Mucosa of stomach (tissue), 1 donor: ENCODE measurements around the gene MTX1.
A peak's percentile ranks its signal among the peaks of the same experiment; 100 is the strongest.
"Not testable (repeated sequence)": the region's sequence is repeated elsewhere in the genome, so short reads cannot be mapped to it uniquely, and the experiment has no call there.

Experiments
- H3K27me3 ChIP-seq: one replicate; pipeline ENCODE4 v1.7.0; 2013; ENCODE audit warnings: mild to moderate bottlenecking, low read length; ENCODE audit not compliant: control insufficient read depth, insufficient read depth
- H3K36me3 ChIP-seq: one replicate; pipeline ENCODE4 v1.7.0; 2013; ENCODE audit warnings: low read length; ENCODE audit not compliant: control insufficient read depth, insufficient read depth
- H3K4me1 ChIP-seq: one replicate; pipeline ENCODE4 v1.7.0; 2013; ENCODE audit warnings: mild to moderate bottlenecking, low read length; ENCODE audit not compliant: control insufficient read depth, insufficient read depth
- H3K4me3 ChIP-seq: one replicate; pipeline ENCODE4 v1.7.0; 2013; ENCODE audit warnings: low read length
- H3K9ac ChIP-seq: one replicate; pipeline ENCODE4 v1.7.0; 2013; ENCODE audit warnings: mild to moderate bottlenecking, low read length, moderate library complexity
- H3K9me3 ChIP-seq: one replicate; pipeline ENCODE4 v1.7.0; 2013; ENCODE audit warnings: mild to moderate bottlenecking, low read length, moderate library complexity; ENCODE audit not compliant: control insufficient read depth
- donor health status: Pancreatic carcinoma.

The MTX1 gene, protein sequence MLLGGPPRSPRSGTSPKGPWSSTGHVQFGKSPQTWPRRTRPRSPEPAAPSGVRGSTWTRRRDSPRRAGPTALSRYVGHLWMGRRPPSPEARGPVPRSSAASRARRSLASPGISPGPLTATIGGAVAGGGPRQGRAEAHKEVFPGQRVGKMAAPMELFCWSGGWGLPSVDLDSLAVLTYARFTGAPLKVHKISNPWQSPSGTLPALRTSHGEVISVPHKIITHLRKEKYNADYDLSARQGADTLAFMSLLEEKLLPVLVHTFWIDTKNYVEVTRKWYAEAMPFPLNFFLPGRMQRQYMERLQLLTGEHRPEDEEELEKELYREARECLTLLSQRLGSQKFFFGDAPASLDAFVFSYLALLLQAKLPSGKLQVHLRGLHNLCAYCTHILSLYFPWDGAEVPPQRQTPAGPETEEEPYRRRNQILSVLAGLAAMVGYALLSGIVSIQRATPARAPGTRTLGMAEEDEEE

DNA sequence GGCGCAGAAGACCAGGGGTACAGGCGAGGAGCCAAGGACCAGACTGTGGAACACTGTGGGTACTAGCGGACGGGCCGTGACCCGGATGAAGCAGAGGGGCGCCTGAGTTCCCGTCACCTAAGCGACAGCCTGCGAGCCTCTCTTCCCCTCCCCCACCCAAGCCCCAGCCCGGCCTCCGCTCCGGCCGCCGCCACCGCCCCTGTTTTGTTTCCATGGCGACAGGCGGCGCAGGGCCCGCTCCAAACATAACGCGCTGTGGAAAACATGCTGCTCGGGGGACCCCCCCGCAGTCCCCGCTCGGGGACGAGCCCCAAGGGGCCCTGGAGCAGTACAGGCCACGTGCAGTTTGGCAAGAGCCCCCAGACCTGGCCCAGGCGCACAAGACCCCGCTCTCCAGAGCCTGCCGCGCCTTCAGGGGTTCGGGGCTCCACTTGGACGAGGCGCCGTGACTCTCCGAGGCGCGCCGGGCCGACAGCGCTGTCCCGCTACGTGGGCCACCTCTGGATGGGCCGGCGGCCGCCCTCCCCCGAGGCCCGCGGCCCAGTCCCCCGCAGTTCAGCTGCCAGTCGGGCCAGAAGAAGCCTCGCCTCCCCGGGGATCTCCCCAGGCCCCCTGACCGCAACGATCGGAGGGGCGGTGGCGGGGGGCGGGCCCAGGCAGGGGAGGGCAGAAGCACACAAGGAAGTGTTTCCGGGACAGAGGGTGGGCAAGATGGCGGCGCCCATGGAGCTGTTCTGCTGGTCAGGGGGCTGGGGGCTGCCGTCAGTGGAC lies at the start of gene MTX1:
Gene MTX1 (plus strand): TSS at position 155 of the 771 bp plus-strand sequence. CDS start 110 bp downstream, at position 265.
- Histone ChIP-seq H3K27me3 (no peaks in the 10 kb centered on the region), H3K9me3 (no peaks in the 10 kb centered on the region), H3K4me3 (peak within 1 kb of the TSS; percentile 94), H3K4me1 (peaks cover 27% of the 10 kb centered on the region), H3K9ac (peak within 1 kb of the TSS; percentile 87), H3K36me3 (no peaks in the 10 kb centered on the region)

DNA sequence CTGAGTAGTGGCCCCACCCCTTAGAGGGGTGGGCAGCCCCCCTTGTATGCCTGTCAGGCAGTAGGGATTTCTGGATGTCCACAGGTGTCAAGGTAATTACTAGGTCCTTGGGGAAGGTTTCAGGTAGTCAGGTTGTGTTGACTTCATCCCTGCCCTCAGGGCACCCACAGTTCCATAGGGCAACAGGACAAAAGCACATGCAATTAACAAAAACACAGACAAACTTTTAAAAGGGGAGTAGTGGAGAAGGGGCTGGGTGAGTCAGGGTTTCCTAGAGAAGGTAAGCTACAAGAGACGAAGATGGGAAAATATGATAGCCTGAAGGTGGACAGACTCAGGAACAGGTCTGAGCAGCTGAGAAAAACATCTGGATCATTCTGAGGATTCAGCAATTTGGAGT lies 49.5 kb upstream of the MTX1 start:
- Histone ChIP-seq H3K9me3 (no peaks in the 10 kb centered on the region), H3K27me3 (no peaks in the 10 kb centered on the region), H3K4me3 (no peak overlapping the region), H3K4me1 (no peaks in the 10 kb centered on the region), H3K36me3 (no peaks in the 10 kb centered on the region), H3K9ac (no peak overlapping the region)

DNA sequence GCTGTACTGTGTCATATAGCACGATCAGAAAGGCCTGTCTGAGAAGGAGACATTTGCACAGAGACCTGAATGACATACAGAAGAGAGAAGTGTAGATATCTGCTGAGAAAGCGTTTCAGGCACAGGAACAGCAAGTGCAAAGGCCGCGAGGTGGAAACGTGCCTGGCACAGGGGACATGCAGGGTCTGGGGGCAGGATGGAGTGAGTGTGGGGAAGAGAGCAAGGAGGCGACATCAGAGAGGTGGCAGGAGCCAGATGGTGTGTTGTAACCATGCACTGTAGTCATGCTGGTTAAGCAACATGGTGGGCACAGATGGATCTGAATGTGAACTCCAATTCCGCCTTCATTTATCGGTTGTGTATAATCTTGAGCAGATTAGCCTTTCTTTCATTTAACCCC lies 48.4 kb upstream of the MTX1 start:
- H3K4me1 ChIP-seq: no peaks in the 10 kb centered on the region
- no peak overlapping the region for H3K9ac ChIP-seq
- H3K36me3 ChIP-seq: no peaks in the 10 kb centered on the region
- H3K27me3 ChIP-seq: no peaks in the 10 kb centered on the region
- no peak overlapping the region for H3K4me3 ChIP-seq
- H3K9me3 ChIP-seq: no peaks in the 10 kb centered on the region

DNA sequence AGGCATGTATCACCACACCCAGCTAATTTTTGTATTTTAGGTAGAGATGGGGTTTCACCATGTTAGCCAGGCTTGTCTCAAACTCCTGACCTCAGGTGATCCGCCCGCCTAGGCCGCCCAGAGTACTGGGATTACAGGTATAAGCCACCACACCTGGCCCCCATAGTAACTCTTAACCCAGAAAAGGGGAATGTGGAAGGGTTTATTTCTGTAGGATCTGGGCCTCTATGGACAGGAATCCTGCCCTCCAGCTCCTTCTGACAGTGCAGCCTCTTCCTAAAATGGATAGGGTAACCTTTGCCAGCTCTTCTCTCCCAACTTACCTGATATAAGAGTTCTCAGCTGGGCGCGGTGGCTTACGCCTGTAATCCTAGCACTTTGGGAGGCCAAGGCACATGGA lies 45.9 kb upstream of the MTX1 start:
- not testable (repeated sequence) for H3K27me3 ChIP-seq, H3K9ac ChIP-seq, H3K4me3 ChIP-seq, H3K36me3 ChIP-seq, H3K4me1 ChIP-seq, H3K9me3 ChIP-seq

DNA sequence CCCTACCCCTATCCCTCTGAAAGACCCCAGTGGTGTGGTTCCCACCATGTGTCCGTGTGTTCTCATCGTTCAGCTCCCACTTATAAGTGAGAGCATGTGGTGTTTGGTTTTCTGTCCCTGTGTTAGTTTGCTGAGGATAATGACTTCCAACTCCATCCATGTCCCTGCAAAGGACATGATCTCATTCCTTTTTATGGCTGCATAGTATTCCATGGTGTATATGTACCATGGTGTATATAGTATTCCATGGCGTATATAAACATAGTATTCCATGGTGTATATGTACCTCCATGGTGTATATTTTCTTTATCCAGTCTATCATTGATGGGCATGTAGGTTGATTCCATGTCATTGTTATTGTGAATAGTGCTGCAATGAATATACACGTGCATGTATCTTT lies 44.7 kb upstream of the MTX1 start:
- not testable (repeated sequence) for H3K27me3 ChIP-seq, H3K4me3 ChIP-seq, H3K9me3 ChIP-seq, H3K36me3 ChIP-seq, H3K4me1 ChIP-seq, H3K9ac ChIP-seq

DNA sequence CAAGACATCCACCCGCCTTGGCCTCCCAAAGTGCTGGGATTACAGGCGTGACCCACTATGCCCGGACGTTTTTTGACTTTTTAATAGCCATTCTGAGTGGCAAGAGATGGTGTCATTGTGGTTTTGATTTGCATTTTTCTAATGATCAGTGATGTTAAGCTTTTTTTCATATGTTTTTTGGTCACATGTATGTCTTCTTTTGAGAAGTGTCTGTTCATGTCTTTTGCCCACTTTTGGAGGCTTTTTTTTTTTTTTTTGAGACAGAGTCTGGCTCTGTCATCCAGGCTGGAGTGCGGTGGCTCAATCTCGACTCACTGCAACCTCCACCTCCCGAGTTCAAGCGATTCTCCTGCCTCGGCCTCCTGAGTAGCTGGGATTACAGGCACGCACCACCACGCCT lies 43.9 kb upstream of the MTX1 start:
- not testable (repeated sequence) for H3K4me1 ChIP-seq, H3K4me3 ChIP-seq, H3K9ac ChIP-seq, H3K36me3 ChIP-seq, H3K27me3 ChIP-seq, H3K9me3 ChIP-seq

DNA sequence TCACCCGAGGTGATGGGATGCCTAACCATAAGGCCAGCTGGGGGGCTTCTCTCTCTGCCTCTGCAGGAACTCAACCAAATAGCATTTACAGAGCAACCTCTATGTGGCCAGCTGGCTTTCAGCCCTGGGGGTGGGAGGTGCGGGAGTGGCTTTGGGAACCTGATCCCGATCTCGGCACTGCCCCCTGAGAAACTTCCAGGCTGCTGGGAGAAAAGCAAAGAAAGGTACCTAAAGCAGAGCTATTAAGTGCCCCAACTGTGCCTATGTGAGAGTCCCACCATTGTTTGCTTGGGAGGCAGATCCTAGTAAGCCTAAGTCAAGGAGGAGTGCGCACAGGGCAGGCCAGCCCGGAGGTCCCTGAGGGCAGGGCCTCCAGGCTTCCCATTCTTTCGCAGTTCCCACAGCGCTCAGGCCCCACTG lies 42.4 kb upstream of the MTX1 start:
- Histone ChIP-seq H3K4me3 (no peak overlapping the region), H3K36me3 (no peaks in the 10 kb centered on the region), H3K4me1 (peaks cover 8% of the 10 kb centered on the region), H3K9me3 (no peaks in the 10 kb centered on the region), H3K27me3 (no peaks in the 10 kb centered on the region), H3K9ac (no peak overlapping the region)

DNA sequence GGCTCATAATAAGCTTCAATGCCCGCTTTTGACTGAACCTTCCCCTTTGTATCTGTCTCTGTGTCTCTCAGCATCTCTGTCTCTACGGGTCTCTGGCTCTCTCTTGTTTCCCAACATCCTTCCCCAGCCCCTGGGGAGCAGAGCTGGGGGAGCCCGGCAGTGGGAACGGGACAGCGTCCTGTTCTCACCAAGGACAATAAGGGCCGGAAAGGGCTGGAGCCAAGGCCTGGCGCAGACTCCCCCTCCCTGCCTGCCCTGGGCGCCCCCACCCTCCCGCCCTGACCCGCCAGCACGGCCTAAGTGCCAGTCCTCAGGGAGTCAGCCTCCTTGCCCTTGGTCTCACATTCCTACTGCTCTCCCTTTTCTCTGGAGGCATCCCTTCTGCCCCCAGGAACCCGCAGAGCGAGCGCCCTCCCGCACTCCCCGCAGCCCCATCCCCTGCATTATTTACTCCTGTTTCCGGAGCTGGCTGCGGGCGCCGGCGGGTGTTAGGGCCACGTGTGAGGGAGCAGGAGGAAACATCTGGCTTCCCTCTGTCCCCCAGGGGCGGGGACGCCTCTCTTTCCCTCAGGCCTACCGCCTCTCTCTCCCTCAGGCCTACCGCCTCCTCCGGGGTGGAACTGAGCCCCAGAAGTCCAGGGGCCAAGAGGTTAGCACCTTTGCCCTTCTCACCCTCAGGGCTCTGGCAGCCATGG lies 41.9 kb upstream of the MTX1 start:
- no peaks in the 10 kb centered on the region for H3K27me3 ChIP-seq
- H3K9ac ChIP-seq: no peak overlapping the region
- H3K36me3 ChIP-seq: no peaks in the 10 kb centered on the region
- H3K9me3 ChIP-seq: no peaks in the 10 kb centered on the region
- H3K4me1 ChIP-seq: peaks cover 8% of the 10 kb centered on the region
- no peak overlapping the region for H3K4me3 ChIP-seq

DNA sequence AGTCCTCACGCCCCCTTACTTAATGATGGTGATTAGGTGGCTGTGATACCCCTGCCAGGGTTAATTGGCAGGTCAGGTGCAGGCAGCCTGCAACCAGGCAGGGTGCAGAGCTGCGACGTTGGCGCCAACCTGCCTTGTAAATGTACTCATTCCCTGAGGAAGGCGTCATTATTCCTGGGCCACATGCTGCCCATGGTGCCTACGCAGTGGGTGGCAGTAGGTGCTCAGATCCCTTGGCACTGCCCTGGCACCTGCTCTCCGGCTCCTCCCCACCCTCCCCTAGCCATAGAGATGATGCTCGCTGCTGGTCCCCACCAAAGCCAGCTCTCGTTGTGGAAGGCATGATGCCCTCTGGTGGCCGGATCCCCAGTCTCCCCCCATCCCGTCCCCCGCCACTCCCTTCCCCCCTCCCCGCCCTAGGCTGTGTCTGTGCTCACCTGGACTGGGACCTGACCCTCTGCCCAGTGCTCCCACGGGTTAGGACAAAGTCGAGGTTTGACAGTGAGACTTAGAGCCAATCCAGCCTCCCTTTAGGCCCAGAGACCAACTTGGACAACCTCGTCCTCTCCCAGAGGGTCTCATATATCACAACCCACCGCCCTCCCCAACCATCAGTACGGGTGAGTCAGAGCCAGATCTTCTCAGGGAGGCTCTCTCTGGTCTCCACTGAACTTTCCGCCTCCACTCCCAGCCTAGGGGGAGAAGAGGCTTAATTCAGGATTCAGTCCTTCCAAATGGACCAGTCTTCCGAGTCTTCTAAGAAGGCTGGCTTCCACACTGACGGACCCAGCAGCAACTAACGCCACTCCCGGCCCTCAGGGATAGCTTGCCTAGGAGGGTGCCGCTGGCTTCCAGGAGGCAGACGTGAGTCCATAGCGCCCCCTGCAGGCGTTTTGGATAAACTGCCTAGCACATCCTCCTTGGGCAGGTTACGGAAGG lies 41.1 kb upstream of the MTX1 start:
- Histone ChIP-seq H3K9ac (no peak overlapping the region), H3K27me3 (no peaks in the 10 kb centered on the region), H3K36me3 (no peaks in the 10 kb centered on the region), H3K4me1 (peaks cover 12% of the 10 kb centered on the region), H3K9me3 (no peaks in the 10 kb centered on the region), H3K4me3 (no peak overlapping the region)

DNA sequence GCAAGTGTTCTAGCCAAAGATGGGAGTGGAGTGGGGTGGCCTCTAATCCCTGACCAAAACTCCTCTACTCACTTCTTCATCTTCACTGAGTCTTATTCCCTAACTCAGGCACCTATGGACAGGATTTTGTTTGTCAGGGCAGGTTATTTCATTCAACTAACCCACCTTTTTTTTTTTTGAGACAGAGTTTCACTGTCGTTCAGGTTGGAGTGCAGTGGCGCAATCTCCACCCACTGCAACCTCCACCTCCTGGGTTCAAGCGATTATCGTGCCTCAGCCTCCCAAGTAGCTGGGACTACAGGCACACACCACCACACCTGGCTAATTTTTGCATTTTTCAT lies 40.4 kb upstream of the MTX1 start:
- not testable (repeated sequence) for H3K4me3 ChIP-seq, H3K36me3 ChIP-seq, H3K9ac ChIP-seq, H3K27me3 ChIP-seq, H3K9me3 ChIP-seq
- peaks cover 14% of the 10 kb centered on the region for H3K4me1 ChIP-seq

DNA sequence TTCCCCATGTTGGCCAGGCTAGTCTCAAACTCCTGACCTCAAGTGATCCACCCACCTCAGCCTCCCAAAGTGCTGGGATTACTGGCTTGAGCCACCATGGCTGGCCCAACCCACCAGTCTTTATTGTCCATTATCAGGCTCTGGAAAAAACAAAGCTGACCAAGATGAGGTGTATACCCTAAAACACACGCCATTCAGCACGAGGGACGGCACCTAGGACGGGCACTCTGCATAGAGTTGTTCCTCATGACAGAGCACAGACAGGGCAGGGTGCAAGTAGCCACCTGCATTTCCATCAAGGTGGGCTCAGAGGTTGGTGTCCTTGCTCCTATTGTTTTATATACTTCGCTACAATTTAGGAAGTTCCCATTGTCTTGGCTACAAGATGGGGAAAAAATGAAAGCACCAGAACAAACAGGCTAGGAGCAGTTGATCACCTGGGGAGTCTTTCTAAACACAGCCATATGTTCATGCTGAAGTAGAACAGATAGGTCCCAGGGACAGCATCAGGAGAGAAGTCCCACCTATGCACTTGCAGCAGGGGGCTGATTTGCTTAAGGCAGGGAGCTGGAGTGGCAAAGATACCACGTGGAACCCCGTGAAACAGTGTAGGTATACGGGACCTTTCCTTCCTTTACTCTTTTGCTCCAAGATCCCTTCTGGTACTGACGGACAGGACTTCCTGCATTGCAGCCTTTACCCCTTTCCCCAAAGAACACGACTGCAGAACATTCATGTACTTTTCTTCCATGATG lies 39.9 kb upstream of the MTX1 start:
- Histone ChIP-seq H3K9ac (no peak overlapping the region), H3K4me3 (no peak overlapping the region), H3K36me3 (no peaks in the 10 kb centered on the region), H3K27me3 (no peaks in the 10 kb centered on the region), H3K4me1 (peaks cover 19% of the 10 kb centered on the region), H3K9me3 (no peaks in the 10 kb centered on the region)
